SH-SY5Y (cell line): Measurements from ENCODE around the gene SNRK.
A peak's percentile ranks its signal among the peaks of the same experiment; 100 is the strongest.

Source experiments
- GATA2 ChIP-seq: IDR thresholded peaks from 2 replicates; pipeline ENCODE4 v1.6.1; 2011; ENCODE audit warnings: mild to moderate bottlenecking, low read depth, low read length
- GATA3 ChIP-seq: IDR thresholded peaks from 2 replicates; pipeline ENCODE4 v1.6.1; 2011; ENCODE audit warnings: low read depth, mild to moderate bottlenecking, low read length, moderate library complexity

The SNRK gene

DNA sequence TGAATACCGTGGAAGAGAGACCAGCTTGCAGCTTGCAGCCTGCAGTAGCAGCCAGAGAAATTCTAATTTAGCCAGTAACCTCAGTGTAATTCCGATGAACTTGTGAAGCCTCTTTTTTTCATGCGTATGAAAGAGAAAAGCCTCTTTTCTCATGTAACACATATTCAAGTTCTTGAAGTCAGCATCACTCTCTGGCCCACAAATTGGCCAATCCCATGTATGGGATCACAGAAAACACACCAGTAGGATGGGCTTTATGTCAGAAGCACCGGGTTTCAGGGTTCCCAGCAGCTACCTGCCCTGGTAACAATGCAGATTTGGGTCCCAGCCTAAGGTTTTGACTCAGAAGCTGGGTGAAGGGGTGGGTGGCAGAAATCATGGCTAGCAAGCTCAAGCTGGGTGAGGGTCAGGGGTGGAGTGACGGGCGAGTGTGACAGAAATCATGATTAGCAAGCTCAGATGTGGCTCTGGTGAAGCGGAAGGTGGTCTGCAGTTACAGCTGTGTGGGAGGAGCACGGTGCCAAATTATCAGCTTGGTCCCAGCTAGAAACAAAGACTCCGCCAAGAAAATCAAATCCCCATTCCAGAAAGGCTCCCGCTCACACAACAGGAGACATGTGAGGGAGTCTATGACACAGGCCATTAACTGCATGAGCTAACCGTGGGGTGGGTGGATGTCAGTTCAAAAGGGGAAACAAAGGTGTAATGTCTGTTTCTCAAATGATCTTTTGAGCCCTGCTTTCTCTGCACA, 86.6 kb downstream of the SNRK start:
- TF ChIP-seq GATA3: no peak
- TF ChIP-seq GATA2: no peak

GRCh38 chr3:43373560-43373928, 87.2 kb downstream of the SNRK start:
- TF ChIP-seq GATA2: no peak
- TF ChIP-seq GATA3: no peak

DNA sequence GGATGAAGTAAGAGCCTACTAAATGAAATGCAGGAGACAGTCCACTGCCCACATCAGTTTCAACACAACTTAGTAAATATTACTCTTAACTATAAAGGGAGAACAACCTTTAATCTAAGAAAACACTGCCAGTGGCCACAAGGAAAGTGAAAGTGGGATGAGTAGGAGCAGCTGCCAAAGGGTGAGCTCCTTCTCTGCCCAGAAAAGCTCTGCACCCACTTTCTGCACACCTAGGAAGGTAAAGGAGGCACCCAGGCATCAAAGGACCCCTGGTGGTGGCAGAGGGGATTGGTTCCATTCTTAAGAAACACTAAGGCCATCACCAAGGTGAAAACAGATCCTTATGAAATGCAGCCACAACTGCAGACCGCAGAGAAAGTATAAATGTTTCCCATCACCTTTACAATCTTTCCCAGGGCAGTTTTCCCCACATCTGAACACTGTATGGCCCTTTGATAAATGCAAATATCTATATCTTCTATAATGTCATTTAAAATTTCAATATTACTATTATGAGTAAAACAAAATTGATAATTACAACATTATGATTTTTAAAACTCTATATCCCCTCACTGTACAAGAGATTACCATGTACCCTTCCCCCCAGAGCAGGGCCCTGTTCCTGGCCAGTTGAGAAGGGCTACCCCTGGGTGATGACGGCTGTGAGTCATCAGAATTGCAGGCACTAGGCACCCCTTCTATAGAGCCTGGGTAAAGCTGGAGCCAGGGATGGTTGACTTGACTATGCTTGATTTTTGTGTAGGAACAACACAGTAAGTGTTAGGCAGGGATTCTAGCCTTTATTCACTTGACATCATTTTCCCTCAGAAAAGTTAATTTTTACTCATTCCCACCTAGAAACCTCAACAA, 92.0 kb downstream of the SNRK start:
- TF ChIP-seq GATA2 (no peak), GATA3 (no peak)

- no peak for TF ChIP-seq GATA3
- no peak for TF ChIP-seq GATA2
Observed at GRCh38 chr3:43379343-43379742, 93.0 kb downstream of the SNRK start.

GRCh38 chr3:43388175-43388574, 101.8 kb downstream of the SNRK start:
- TF ChIP-seq GATA3 (no peak), GATA2 (no peak)

DNA sequence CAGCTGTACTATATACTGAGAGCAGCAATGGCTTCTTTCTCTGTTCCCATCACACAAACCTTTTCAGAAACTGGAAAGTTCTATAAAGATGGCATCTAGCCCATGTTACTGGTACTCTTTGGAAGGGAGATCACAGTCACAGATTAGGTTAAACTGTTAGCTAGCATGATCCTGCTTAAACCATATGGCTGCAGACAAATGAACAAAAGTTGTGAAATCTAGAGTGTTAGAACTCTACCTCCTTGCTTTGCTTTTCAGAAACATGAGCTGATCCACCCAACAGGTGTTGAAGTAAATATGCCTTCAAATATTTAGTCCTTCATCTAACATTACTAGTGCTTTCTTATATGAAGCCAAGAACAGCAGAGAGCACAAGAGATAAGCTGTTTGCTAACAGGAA, 102.6 kb downstream of the SNRK start:
- TF ChIP-seq GATA2: peak; percentile 21; the same call in 1 of the 2 replicates
- TF ChIP-seq GATA3: no peak

DNA sequence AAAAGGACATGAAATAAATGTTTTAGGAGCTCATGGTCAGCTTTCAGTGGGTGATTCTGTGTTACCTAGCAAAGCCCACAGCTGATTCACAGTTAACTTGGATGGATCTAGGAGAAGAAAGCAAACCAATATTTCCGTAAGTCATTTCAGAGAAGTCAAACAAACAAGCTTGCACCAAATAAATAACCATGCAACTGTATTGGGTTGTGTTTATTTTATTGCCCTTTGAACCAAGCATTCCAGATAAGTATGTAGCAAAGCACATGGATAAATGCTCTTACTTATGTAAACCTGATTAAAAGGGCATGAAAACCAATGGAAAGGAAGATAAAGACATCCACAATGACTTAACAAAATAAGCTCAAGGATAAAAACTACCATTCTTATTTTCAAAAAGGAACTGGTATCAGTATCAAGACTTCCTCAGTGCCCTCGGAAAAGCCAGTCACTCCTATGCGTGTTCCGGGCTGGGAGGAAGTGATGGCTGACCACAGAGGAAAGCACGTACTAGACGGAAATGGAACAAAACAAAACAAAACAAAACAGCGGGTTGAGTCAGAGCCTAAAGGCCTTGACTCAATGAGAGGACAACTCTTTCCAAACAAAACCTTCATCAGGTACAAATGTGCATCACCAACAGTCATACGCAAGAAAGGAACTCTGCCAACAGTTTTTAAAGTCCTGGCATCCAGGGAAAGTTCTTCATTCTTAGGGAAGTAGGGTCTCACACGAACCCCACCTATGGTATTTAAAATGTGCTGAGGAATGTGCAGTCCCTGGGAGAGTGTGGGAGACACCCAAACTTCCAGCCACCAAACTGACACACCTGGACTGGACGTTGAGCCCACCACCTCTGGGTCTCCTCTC, 103.3 kb downstream of the SNRK start:
- TF ChIP-seq GATA3: no peak
- TF ChIP-seq GATA2: no peak

DNA sequence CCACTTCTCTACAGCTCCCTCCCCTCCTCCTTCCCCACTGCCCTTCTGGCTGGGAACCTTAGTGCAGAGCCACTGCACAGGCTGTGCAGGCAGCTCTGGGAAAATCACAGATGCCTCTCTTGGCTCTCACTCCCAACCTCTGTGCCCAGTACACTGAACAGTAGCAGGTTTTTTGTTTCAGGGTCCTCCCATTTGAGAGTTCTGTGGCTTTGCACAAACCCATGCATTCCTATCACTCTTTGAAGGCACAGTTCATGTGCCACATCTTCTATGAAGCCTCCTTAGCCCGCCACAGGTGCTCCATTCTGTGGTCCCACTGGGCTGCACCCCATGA, 103.9 kb downstream of the SNRK start:
- TF ChIP-seq GATA2: no peak
- TF ChIP-seq GATA3: no peak

DNA sequence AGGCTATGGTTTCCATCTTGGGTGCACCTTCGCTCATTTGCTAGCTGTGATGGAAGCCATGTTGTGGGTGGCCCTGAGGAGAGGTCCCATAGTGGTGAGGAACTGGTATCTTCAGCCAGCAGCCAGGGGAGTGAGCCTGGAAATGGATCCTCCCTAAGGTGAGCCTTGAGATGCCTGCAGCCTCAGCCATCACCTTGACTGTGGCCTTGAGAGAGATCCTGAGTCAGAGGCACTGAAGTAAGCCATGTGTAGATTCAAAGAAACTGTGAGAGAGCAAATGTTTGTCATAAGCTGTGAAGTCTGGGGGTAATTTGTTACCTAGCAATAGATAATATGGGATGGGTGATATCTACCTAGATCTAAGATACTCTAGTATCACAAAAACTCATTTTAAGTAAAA, 105.3 kb downstream of the SNRK start:
- TF ChIP-seq GATA2 (no peak), GATA3 (no peak)

- TF ChIP-seq GATA3: no peak
- no peak for TF ChIP-seq GATA2
Observed at GRCh38 chr3:43394041-43394554, 107.8 kb downstream of the SNRK start.

GRCh38 chr3:43399034-43399433, 112.7 kb downstream of the SNRK start:
- no peak for TF ChIP-seq GATA2

DNA sequence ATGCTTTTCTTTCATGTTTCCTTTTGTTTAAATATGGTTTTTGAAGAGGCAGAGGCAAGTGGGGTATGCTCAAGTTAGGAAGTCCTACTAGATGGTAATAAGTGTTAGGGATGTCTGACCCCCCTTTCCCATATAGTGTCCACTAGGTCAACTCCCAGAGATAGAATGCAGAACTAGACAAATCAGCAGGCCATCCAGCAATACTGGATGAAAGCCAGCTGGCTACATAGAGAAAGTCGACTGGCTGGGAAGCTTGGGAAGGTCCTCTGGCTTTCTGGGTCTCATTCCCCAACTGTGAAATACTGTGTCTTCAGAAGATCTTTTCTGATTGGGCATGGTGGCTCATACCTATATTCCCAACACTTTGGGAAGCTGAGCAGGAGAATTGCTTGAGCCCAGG, 113.8 kb downstream of the SNRK start:
- TF ChIP-seq GATA2: no peak
- TF ChIP-seq GATA3: no peak
